Kidney epithelial cell (primary cell): ENCODE measurements around the gene EIF2AK2. TPM values are rescaled to one million over a fixed set of nuclear protein-coding genes. Genes with fewer than 3 reads are reported as not detected.

Source experiments
- DNase-seq: peaks from one replicate; pipeline ENCODE4 v3.0.0-alpha.2; 2010; ENCODE audit warnings: low read depth
- H3K27me3 ChIP-seq: 2 replicates; pipeline ENCODE4 v1.6.0; 2011; ENCODE audit warnings: low read length; ENCODE audit not compliant: control insufficient read depth, insufficient read depth
- H3K36me3 ChIP-seq: 2 replicates; pipeline ENCODE4 v1.5.1; 2011; ENCODE audit warnings: low read length; ENCODE audit not compliant: control insufficient read depth, insufficient read depth
- H3K4me3 ChIP-seq: 2 replicates; pipeline ENCODE4 v1.5.1; 2011; ENCODE audit warnings: low read depth, mild to moderate bottlenecking, control low read depth, low read length
- total RNA-seq: library from RNA; depleted of rRNA; stranded (reverse); fragments of >200 nt; gene quantifications from 2 replicates; pipeline ENCODE4 v1.2.3, GENCODE V29; 2015
- TF ChIP-seq, protein P1 (sequence below): IDR thresholded peaks from 2 replicates; pipeline ENCODE4 v1.5.1; 2011; ENCODE audit warnings: mild to moderate bottlenecking, moderate library complexity, low read length, control low read depth, inconsistent platforms; ENCODE audit not compliant: insufficient read depth, poor library complexity, severe bottlenecking

EIF2AK2 gene
- total RNA-seq, 1 donor from 2014 or later = 23.5 TPM

DNA sequence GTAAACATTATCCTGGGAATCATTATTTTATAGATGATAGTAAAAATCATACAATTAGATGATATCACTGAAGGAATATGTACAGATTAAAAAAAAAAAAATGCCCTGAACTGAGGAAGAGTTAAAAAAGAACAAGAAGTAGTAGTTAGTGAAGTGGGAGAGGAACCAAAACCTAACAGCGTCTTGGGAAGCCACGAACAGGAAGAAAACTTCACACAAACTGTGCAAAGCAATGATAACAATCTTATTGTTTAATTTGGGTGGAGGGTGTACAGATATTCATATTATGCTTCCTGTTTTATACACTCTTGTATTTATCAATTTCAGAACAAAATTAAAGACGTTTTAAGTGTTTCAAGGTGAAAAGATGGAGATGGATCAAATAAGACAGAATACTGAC, 76.1 kb downstream of the EIF2AK2 start:
- no peak for DNase-seq
- TF ChIP-seq, protein P1, sequence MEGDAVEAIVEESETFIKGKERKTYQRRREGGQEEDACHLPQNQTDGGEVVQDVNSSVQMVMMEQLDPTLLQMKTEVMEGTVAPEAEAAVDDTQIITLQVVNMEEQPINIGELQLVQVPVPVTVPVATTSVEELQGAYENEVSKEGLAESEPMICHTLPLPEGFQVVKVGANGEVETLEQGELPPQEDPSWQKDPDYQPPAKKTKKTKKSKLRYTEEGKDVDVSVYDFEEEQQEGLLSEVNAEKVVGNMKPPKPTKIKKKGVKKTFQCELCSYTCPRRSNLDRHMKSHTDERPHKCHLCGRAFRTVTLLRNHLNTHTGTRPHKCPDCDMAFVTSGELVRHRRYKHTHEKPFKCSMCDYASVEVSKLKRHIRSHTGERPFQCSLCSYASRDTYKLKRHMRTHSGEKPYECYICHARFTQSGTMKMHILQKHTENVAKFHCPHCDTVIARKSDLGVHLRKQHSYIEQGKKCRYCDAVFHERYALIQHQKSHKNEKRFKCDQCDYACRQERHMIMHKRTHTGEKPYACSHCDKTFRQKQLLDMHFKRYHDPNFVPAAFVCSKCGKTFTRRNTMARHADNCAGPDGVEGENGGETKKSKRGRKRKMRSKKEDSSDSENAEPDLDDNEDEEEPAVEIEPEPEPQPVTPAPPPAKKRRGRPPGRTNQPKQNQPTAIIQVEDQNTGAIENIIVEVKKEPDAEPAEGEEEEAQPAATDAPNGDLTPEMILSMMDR = no peak
- Histone ChIP-seq H3K36me3 (no peaks in the 10 kb centered on the region), H3K4me3 (no peak overlapping the region), H3K27me3 (no peaks in the 10 kb centered on the region)

DNA sequence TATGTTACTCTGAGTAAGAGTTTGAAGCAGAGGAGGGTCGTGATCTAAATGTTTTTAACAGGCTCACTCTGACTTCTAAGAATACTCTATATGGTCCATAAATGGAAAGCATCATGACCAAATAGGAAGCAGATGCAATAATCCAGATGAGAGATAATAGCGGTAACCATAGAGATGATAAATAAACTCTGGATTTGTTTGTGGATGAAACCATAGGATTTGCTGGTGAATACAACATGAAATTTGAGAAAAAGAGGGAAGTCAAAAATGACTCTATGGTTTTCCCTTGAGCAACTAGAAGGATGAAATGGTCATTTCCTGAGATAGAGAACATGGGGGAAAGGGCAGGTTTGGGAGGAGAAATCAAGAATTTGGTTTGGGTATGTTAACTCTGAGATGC, 76.5 kb downstream of the EIF2AK2 start:
- no peak for DNase-seq
- Histone ChIP-seq H3K27me3 (no peaks in the 10 kb centered on the region), H3K36me3 (no peaks in the 10 kb centered on the region), H3K4me3 (no peak overlapping the region)
- TF ChIP-seq, protein P1 = no peak

DNA sequence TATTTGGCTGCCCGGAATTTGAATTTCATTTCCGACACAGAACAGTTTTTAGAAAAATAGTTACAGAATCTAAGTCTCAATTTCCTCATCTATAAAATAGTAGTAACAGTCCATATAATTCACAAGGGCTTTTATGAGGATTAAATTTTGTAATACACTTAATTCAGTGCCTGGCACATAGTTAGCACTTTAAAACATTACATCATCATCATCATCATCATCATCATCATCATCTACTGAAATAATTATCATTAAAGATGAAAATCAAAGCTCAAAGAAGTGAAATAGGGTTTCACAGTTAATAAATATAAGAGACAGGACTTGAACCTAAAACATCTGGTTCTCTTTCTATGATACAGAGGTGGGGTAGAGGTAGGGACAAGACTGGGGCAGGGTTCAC, 85.8 kb downstream of the EIF2AK2 start:
- no peak for DNase-seq
- TF ChIP-seq, protein P1 = no peak
- Histone ChIP-seq H3K4me3 (no peak overlapping the region), H3K36me3 (no peaks in the 10 kb centered on the region), H3K27me3 (no peaks in the 10 kb centered on the region)

DNA sequence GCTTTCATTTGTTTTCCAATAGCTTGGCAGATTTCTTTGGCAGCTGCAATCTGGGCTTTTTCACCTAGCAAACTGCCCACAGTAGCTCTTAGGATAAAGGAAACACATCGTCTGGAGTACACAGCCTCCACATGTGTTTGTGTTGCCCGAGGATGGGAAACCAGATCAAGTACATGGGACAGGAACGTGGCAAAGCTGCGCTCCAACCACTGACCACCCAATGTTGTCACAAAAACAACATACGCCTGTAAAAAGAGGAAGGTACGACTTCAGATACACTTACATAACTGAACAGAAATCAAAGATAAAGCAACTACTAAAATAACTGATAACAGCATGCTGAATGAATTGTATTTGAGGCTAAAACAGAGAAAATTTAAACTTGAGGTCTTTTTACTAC, 88.1 kb downstream of the EIF2AK2 start:
- no peak for DNase-seq
- TF ChIP-seq, protein P1 = no peak
- no peak overlapping the region for H3K4me3 ChIP-seq
- no peaks in the 10 kb centered on the region for H3K27me3 ChIP-seq
- H3K36me3 ChIP-seq = no peaks in the 10 kb centered on the region

DNA sequence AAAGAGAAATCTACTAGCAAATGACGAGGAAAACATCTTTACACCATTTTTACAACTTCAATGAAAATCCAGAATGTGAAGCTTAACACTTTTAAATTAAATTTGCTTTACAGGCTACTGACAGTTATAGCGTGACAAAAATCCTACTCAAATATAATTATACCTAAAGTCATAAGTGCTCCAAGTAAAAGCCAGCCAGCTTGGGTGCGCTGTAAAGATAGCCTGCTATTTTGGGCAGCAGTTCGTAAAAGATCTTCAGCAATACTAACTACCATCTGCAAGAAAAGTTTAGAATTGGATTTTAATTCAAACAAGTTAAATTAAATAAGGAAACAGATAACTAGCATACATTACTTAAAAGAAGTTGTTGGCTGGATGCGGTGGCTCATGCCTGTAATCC, 95.0 kb downstream of the EIF2AK2 start:
- no peak for DNase-seq
- Histone ChIP-seq H3K27me3 (no peaks in the 10 kb centered on the region), H3K4me3 (no peak overlapping the region), H3K36me3 (no peaks in the 10 kb centered on the region)
- TF ChIP-seq, protein P1 = no peak

DNA sequence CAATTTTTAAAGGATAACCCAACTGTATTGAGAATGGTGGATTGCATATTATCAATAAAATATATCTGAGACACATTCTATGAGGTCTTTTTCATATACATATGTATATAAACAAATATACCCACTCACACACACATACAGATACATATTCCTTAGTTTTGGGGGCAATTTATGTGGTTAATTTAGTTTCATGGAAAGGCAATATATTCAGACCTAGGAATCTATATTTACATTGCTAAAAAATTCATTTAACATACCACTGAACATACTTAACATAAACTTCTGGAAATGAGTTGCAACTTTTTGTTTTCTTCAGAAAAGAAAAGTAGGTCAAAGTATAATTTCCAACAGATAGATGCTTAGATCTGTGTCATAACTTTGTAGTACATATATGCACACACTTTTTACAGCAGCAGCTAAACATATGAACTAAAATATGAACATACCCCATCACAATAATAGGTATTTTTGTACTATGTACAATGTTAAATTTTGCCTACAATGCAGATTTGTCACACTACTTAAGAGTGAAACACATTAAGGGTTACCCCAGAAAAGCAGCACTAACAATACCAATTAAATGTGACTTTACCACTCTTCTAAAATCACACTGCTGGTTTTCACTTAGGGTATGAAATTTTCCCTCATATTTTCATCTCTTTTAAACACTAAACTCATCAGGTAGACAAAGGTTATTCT, 95.6 kb downstream of the EIF2AK2 start:
- TF ChIP-seq, protein P1 = no peak
- DNase-seq = no peak
- no peaks in the 10 kb centered on the region for H3K36me3 ChIP-seq
- H3K4me3 ChIP-seq = no peak overlapping the region
- no peaks in the 10 kb centered on the region for H3K27me3 ChIP-seq
